IPS-18c (cell line): Measurements from ENCODE around the gene CYP2A7.
"Not testable (repeated sequence)": the region's sequence is repeated elsewhere in the genome, so short reads cannot be mapped to it uniquely, and the experiment has no call there.

ENCODE experiments used
- H3K4me3 ChIP-seq: 2 replicates; pipeline ENCODE4 v1.7.0; 2013; ENCODE audit warnings: low read depth, mild to moderate bottlenecking, low read length, moderate library complexity; ENCODE audit not compliant: insufficient read depth
- H3K9me3 ChIP-seq: one replicate; pipeline ENCODE4 v1.6.1; 2013; ENCODE audit warnings: mild to moderate bottlenecking, low read length, moderate library complexity; ENCODE audit not compliant: control insufficient read depth, insufficient read depth

The CYP2A7 gene

DNA sequence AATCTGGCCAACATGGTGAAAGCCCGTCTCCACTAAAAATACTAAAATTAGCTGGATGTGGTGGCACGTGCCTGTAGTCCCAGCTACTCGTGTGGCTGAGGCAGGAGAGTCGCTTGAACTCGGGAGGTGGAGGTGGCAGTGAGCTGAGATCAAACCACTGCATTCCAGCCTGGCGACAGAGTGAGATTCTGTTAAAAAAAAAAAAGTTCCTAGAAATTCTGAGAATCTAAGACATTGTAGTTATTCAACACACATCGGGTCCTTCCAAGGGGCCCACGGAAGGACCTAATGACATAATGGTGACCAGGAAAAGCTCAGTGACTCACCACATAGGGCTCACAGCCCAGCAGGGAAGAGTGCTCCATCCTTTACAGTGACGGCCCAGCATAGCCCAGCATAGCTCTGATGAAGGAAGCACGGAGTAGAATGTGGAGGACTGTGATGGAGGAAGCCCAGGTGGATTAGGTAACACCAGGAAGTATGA, 22.7 kb upstream of the CYP2A7 start:
- H3K4me3 ChIP-seq, H3K9me3 ChIP-seq: not testable (repeated sequence)

DNA sequence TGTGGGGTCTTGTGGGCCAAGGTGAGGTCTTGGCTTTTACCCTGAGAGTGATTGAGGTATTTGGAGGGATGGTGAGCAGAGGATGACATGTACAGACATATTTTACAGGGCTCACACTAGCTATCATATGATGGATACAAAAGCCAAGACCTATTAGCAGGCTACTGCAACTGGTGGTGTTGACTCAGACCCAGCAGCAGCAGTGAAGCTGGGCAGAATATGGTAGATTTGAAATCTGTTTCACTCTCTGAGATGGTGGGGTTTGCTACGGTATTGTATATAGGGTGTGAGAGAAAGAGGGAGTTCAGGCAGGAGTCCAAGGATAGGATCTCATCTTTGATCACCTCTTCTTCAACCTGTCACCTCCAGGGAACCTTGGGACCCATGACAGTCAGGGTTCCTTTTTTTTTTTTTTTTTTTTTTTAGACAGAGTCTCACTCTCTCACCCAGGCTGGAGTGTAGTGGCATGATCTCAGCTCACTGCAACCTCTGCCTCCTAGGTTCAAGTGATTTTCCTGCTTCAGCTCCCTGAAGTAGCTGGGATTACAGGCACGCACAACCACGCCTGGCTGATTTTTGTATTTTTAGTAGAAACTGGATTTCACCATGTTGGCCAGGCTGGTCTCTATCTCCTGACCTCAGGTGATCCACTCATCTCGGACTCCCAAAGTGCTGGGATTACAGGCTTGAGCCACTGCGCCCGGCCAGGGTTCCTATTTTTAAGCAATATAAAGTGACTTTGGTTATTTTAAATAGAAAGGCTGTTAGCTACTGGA, 20.1 kb upstream of the CYP2A7 start:
- H3K4me3 ChIP-seq, H3K9me3 ChIP-seq: not testable (repeated sequence)

DNA sequence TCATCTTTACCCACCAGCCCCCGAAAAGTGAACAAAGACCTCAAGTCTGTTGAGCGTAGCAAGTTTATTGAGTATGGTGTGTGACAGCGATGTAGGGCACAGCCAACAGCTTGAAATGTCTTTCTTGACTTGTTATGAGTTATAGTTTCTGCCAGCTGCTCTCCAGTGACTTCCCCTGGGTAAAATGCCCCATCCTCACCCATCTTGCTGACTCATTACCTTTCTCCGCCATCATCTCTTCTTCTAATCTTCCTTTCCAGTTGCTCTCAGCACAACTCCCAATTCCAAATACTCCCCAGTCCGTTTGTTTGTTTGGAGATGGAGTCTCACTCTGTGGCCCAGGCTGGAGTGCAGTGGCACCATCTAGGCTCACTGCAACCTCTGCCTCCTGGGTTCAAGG, 18.5 kb upstream of the CYP2A7 start:
- not testable (repeated sequence) for H3K4me3 ChIP-seq, H3K9me3 ChIP-seq

DNA sequence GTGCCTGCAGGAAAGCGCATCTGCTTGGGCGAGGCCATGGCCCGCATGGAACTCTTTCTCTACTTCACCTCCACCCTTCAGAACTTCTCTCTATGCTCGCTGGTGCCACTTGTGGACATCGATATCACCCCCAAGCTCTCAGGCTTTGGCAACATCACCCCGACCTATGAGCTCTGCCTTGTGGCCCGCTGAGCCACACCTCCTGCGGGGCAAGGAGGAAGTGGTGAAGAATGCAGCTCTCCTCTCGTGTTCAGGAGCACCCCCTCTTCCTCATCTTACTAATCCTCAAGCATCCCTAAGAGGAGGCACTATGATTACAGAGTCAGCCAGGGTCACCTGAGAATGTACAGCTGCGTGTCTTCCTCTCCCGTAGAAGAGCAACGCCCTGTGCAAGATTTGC, 17.9 kb upstream of the CYP2A7 start:
- H3K9me3 ChIP-seq, H3K4me3 ChIP-seq: not testable (repeated sequence)

DNA sequence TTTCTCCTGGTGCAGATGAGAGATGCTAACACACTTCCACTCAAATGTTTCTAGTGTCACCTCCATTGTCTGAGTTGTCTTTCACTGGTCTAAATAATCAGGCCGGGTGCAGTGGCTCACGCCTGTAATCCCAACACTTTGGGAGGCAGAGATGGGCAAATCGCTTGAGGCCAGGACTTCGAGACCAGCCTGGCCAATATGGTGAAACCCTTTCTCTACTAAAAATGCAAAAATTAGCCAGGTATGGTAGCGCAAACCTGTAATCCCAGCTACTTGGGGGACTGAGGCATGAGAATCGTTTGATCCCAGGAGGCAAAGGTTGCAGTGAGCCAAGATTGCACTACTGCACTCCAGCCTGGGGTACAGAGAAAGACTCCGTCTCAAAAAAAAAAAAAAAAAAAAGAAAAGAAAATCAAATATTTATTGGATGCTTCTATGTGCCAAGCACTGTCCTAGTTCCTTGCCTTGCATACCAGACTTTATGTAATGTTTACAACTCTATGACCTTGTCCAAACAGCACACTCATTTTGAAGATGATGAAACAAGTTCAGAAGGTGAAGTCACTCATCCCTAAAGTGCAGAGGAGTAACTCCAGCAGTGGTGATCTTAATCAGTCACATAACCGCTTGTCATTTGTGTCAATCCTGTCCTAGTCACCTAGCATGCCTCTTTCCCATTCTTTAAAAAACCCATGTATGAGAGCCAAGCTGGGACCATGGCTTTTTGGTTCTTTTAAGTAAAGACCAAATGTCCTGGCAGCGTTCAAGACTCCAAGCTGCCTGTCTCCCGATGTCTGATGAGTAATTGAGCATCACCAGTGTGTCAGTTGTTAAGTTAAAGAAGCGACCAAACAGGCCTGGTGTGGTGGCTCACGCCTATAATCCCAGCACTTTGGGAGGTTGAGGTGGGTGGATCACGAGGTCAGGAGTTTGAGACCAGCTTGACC, 15.1 kb upstream of the CYP2A7 start:
- H3K9me3 ChIP-seq, H3K4me3 ChIP-seq: not testable (repeated sequence)

DNA sequence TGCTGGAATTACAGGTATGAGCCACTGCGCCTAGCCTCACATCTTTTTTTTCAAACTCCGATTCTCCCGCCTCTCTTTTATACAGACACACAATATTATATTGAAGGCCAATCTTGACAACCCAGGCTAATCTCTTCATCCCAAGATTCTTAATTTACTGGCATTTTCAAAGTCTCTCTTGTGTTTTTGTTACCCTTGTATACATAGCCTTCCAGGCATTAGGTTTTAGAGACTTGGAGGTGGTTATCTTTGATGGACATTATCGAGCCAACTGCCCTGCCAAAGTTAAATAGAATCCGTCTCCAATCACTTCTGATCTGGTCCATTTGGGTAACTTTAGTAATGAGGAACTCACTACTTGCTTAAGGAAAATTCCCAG, 14.4 kb upstream of the CYP2A7 start:
- H3K9me3 ChIP-seq = no peaks in the 10 kb centered on the region
- no peak overlapping the region for H3K4me3 ChIP-seq

DNA sequence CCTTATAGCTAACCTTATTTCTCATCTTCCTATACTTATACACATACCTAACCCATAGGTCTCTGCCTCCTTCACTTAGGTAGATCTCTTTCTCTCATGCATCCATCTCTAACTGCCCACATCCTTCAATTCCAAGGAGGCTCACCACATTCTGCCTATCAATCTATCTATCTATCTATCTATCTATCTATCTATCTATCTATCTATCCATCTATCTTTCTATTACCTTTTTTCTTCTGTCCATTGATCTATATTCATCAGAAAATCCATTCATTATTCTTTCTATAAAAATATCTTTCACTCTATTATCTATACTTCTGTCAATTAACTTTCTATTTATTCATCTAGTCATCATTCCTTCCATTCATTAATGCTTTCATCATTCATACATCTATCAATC, 11.1 kb upstream of the CYP2A7 start:
- Histone ChIP-seq H3K4me3 (no peak overlapping the region), H3K9me3 (no peaks in the 10 kb centered on the region)

DNA sequence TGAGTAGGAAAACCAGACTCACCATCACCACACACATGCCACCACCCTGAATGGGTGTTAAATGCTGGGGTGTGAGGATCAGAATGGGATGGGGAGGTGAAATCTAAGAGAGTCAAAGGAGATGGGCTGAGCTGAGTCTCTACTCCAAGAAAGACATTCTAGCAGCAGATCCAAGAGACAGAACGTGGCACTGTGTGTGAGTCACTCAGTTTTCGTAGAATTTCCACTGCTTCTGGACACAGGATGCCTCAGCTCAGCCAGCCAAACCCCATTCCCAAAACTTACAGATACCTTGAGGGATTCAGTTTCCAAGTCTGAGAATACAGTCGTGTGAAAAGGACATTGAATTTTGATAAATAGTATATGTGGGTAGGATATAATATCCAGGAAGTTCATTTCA, 7.3 kb upstream of the CYP2A7 start:
- Histone ChIP-seq H3K4me3 (no peak overlapping the region), H3K9me3 (no peaks in the 10 kb centered on the region)

DNA sequence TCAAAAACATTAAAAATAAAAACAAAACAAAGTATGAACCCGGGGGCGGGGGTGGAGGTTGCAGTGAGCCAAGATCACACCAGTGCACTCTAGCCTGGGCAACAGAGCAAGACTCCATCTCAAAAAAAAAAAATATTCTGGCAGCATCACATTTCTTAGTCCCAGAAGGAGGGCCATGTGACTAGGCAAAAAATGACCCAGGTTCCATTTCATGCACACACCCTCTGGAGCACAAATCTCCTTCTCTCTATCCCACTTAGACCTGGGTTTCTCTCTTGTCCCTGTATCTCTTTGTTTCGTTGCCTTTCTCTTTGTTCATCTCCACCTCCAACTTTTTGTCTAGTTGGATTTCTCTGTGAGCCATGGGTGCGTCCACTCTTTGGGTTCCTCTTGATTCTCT, 6.2 kb upstream of the CYP2A7 start:
- Histone ChIP-seq H3K9me3 (no peaks in the 10 kb centered on the region), H3K4me3 (no peak overlapping the region)

DNA sequence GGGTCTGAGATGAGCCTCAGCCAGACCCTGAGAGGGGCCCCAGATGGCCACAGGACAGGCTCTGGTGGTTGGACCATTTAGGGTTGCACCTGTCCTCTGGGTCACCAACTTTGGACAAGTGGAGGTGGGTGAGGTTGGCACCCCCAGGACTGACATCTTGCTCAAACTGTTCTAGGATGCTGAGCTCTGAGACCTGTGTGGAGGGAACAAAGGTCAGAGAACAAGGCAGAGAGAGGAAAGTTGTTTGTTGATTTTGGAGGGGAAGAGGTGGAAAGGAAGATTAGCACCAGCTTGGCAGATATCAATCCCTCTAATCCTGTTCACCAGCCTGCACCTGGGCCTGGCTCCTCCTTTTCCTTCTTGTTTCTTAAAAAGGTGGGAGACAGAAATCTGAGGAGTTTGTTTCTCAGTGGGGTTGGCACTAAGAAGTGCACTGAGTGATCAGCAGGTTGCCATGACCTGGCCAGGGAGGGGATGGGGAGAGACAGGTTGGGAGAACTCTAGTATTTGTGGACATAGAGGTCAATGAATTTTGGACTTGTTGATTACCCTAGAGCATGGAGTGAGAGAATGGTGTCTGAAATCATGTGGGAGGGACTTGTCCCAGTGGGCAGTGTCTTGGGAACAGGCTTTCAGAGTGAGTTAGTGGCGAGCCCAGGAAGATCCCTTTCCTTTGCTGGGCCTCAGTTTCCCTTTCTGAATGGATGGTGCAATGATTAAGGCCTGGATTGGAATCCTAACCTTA, 2.3 kb upstream of the CYP2A7 start:
- not testable (repeated sequence) for H3K9me3 ChIP-seq

DNA sequence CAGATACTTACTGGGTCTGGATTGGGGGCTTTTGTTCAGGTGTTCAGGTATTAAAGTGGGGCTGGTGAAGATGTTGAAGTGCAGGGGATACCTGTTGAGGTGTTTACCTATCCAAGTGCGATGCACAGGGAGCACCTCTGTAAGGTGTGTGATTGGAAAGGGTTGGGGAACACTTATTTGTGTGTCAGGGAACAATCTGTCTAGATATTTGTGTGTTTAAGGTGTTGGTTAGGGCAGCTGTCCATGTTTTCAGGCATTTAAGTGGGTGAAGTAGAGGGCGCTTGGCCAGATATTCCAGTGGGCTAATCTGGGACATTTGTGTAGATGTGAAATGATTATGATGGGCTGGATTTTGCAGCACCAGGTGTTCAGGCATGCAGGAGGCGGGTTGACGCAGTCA, 2.7 kb downstream of the CYP2A7 start:
- not testable (repeated sequence) for H3K9me3 ChIP-seq, H3K4me3 ChIP-seq

More for the DNA sequence above, 2.3 kb upstream of the CYP2A7 start:
- not testable (repeated sequence) for H3K4me3 ChIP-seq

DNA sequence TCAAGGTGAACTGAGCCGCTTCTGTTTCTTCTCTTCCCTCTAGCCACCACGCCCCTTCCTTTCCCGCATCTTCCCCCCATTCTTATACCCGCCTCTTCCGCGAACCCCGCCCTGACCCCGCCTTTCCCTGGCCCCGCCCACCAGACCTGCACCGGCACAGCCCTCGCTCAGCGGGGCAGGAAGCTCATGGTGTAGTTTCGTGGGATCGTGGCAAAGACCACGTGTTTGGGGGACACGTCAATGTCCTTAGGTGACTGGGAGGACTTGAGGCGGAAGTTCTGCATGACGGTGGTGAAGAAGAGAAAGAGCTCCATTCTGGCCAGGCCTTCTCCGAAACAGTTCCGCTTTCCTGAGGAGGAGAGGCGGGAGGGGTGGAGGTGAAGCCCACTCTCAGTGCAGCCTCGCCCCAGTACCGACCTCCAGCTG, 6.5 kb downstream of the CYP2A7 start:
- H3K9me3 ChIP-seq = not testable (repeated sequence)
- peak overlapping the region; percentile 15; the same call in 1 of the 2 replicates for H3K4me3 ChIP-seq

DNA sequence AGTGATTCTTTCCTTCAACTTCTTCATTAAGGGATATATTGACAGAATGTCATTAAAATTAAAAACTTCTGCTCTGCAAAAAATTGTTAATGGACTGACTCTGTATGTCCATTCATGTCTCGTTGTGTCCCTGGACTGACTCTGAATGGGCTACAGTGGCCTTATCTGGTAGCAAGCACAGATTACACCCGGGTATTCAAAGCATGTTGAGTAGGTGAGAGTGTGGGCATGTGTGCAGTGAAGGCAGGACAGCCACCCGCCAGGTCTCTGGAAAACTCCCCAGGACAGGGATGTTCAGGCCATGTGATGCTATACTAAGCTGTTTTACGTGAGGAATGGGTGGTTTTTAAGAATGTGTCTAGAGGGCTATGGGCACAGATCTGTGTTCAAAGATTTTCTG, 7.2 kb downstream of the CYP2A7 start:
- not testable (repeated sequence) for H3K4me3 ChIP-seq

DNA sequence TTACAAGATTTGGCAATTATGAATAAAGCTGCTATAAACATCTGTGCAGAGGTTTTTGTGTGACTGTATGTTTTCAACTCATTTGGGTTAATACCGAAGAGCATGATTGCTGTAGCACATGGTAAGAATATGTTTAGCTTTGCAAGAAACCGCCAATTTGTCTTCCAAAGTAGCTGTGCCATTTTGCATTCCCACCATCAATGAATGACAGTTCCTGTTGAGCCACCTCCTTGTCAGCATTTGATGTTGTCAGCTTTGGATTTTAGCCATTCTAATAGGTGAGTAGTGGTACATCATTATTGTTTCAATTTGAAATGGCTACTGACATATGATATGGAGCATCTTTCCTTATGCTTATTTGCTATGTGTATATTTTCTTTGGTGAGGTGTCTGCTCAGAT, 8.2 kb downstream of the CYP2A7 start:
- H3K4me3 ChIP-seq, H3K9me3 ChIP-seq: not testable (repeated sequence)

More for the DNA sequence above, 7.2 kb downstream of the CYP2A7 start:
- not testable (repeated sequence) for H3K9me3 ChIP-seq

DNA sequence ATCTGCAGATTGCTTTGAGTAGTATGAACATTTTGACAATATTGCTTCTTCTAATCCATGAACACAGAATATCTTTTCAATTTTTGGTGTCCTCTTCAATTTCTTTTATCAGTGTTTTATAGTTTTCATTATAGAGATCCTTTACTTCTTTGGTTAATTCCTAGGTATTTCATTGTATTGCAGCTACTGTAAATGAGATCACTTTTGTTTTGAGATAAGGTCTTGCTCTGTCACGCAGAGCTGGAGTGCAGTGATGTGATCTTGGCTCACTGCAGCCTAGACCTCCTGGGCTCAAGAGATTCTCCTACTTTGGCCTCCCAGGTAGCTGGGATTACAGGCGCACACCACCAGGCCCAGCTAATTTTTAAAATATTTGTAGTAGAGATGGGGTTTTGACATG, 9.8 kb downstream of the CYP2A7 start:
- Histone ChIP-seq H3K9me3 (no peaks in the 10 kb centered on the region), H3K4me3 (no peak overlapping the region)

DNA sequence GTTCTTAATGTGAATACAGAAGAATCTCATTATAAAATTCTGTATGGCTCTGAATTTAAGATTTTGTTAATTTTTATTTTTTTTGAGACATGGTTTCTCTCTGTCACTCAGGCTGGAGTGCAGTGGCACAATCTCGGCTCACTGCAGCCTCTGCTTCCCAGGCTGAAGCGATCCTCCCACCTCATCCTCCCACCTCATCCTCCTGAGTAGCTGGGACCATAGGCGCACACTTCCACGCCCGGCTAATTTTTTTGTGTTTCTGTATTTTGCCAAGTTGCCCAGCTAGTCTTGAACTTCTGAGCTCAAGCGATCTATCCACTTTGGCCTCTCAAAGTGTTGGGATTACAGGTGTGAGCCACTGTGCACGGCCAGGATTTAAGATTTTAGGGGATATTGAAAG, 14.3 kb downstream of the CYP2A7 start:
- H3K9me3 ChIP-seq = no peaks in the 10 kb centered on the region
- no peak overlapping the region for H3K4me3 ChIP-seq

DNA sequence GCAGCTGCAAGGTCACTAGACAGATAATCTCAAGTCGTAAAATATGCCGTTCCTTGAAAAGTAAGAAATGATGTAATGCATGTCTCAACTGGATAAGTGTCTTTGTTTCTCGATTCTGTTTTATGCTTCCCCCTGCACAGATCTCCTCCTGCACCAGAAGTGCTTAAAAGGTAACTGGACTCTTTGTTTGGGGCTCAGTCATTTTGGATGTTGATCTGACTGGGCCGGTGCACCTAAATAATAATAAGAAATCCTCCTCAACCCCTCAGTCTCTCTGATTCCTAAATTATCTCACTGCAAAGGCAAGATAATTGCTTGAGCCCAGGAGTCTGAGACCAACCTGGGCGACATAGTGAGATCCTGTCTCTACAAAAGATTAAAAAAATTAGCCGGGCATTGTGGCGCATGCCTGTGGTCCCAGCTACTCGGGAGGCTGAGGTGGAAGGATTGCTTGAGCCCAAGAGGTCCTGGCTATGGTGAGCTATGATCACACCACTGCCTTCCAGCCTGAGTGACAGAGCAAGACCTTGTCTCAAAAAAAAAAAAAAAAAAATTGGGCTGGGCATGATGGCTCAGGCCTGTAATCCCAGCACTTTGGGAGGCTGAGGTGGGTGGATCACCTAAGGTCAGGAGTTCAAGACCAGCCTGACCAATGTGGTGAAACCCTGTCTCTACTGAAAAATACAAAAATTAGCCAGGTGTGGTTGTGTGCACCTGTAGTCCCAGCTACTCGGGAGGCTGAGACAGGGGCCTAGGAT, 17.1 kb downstream of the CYP2A7 start:
- H3K9me3 ChIP-seq, H3K4me3 ChIP-seq: not testable (repeated sequence)
